ENCODE results near the gene PRSS57.

PRSS57 gene

GRCh38 chr19:676339-677105 is 18.7 kb downstream of the PRSS57 start, which contains the start of gene FSTL3:
TSS of gene FSTL3 (plus strand) at chr19:676392. CDS start at chr19:676424, 32 bp downstream.
- TF ChIP-seq CEBPB (IDR thresholded peaks at IDR 0.05) (no peak), NFIC (IDR thresholded peaks at IDR 0.05) (no peak), FOXM1 (IDR thresholded peaks at IDR 0.05; ENCODE audit: borderline replicate concordance, low read depth) (no peak), REST (IDR thresholded peaks at IDR 0.05; ENCODE audit: low read depth) (no peak), EGR1 (IDR thresholded peaks at IDR 0.05) (no peak), YY1 (IDR thresholded peaks at IDR 0.05; ENCODE audit: low read depth) (no peak), USF1 (IDR thresholded peaks at IDR 0.05) (peak; percentile 56; the same call in 1 of the 2 replicates), TEAD4 (IDR thresholded peaks at IDR 0.05) (peak; percentile 16; the same call in 1 of the 2 replicates), CREB1 (IDR thresholded peaks at IDR 0.05; ENCODE audit: low read depth) (no peak), EP300 (IDR thresholded peaks at IDR 0.05; ENCODE audit: borderline replicate concordance) (no peak; the same call in 1 of the 2 replicates)
- TF ChIP-seq, protein P1, sequence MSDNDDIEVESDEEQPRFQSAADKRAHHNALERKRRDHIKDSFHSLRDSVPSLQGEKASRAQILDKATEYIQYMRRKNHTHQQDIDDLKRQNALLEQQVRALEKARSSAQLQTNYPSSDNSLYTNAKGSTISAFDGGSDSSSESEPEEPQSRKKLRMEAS (IDR thresholded peaks at IDR 0.05), result peak; percentile 19; the same call in 1 of the 2 replicates

DNA sequence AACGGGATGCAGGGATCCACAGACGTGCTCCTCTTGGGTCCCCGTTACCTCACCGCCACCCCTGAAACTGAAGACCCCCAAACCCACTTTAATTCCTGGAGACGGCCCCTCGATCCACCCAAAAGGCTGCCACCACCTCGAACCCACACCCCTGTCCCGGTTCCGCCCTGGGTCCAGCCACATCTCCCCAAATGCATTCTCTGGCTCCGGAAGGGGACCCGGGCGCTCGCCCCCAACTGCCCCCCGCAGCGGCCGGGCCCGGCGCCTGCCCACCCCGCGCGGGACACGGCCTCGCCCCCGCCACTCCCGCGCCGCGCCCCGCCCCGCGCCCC is 19.3 kb downstream of the PRSS57 start:
- no peak for TF ChIP-seq USF1 (IDR thresholded peaks at IDR 0.05)
- TF ChIP-seq TAF1 (IDR thresholded peaks at IDR 0.05; ENCODE audit: low read depth), result no peak
- no peak; the same call in 1 of the 2 replicates for TF ChIP-seq TCF12 (IDR thresholded peaks at IDR 0.05; ENCODE audit: low read depth)
- no peak for TF ChIP-seq YY1 (IDR thresholded peaks at IDR 0.05; ENCODE audit: low read depth)
- no peak for TF ChIP-seq RAD21 (IDR thresholded peaks at IDR 0.05; ENCODE audit: low read depth)
- TF ChIP-seq EP300 (IDR thresholded peaks at IDR 0.05; ENCODE audit: borderline replicate concordance), result no peak
- TF ChIP-seq REST (IDR thresholded peaks at IDR 0.05; ENCODE audit: low read depth), result no peak
- no peak for TF ChIP-seq EGR1 (IDR thresholded peaks at IDR 0.05)

DNA sequence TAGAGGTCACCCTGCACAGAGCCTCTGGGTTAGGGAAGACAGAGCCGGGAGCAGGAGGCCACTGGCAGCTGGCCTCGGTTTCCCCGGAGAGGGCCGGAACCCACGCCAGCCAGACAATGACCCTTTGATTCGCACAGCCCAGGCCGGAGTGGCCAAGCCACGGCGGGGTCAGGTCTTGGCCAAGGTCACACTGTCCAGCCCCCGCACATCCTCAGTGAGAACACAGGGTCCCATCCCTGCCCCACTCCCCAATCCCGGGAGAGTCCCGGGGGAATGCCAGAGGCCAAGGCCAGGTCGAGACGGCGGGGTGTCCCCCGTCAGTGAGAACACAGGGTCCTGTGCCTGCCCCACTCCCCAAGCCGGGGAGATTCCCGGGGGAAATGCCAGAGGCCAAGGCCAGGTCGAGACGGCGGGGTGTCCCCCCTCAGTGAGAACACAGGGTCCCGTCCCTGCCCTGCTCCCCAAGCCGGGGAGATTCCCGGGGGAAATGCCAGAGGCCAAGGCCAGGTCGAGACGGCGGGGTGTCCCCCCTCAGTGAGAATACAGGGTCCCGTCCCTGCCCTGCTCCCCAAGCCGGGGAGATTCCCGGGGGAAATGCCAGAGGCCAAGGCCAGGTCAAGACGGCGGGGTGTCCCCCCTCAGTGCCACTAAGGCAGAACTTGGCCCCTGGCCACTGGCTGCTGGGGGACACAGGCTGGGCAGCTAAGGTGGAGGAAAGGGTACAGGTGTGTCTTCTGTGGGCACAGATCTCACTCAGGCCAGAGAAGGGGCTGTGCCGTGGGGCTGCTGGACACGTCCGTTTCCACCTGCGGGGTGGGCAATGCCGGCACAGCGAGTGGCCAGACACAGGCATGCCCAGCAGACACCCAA is 20.7 kb downstream of the PRSS57 start:
- TF ChIP-seq CEBPB (IDR thresholded peaks at IDR 0.05) (no peak), TCF12 (IDR thresholded peaks at IDR 0.05; ENCODE audit: low read depth) (no peak), FOXM1 (IDR thresholded peaks at IDR 0.05; ENCODE audit: borderline replicate concordance, low read depth) (no peak), TEAD4 (IDR thresholded peaks at IDR 0.05) (no peak), EGR1 (IDR thresholded peaks at IDR 0.05) (no peak), TAF1 (IDR thresholded peaks at IDR 0.05; ENCODE audit: low read depth) (no peak), YY1 (IDR thresholded peaks at IDR 0.05; ENCODE audit: low read depth) (no peak), USF1 (IDR thresholded peaks at IDR 0.05) (no peak), RAD21 (IDR thresholded peaks at IDR 0.05; ENCODE audit: low read depth) (no peak), EP300 (IDR thresholded peaks at IDR 0.05; ENCODE audit: borderline replicate concordance) (no peak), ZBTB7A (IDR thresholded peaks at IDR 0.05; ENCODE audit: low read depth) (no peak)
- TF ChIP-seq, protein P1 (IDR thresholded peaks at IDR 0.05), result no peak

DNA sequence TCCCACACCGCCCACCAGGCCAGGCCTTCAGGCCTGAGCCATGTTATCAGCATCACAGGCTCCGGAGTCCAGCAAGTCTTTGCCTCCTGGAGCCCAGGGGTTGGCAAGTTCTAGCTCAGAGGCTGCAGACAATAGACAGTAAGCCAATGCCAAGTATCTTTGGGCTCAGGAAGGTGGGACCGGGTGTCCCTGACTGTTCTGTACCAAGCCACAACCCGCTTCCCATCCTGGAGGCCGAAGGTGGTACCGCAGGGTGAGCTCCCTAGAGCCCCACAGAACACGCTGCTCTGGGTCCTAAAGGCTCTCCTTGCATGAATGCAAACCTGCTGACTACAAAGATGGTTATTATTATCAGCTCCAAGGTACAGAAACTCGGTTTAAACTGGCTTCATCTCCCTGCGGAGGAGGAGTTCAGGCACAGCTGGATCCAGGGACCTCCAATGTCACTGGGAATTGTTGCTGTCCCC is 24.6 kb downstream of the PRSS57 start:
- TF ChIP-seq EGR1 (IDR thresholded peaks at IDR 0.05), result no peak
- no peak for TF ChIP-seq TEAD4 (IDR thresholded peaks at IDR 0.05)
- TF ChIP-seq REST (IDR thresholded peaks at IDR 0.05; ENCODE audit: low read depth), result no peak
- TF ChIP-seq EP300 (IDR thresholded peaks at IDR 0.05; ENCODE audit: borderline replicate concordance), result no peak
- TF ChIP-seq NFIC (IDR thresholded peaks at IDR 0.05), result no peak
- no peak for TF ChIP-seq YY1 (IDR thresholded peaks at IDR 0.05; ENCODE audit: low read depth)
- no peak for TF ChIP-seq USF1 (IDR thresholded peaks at IDR 0.05)
- no peak for TF ChIP-seq TAF1 (IDR thresholded peaks at IDR 0.05; ENCODE audit: low read depth)

Measured in Ishikawa (cell line).